GM18517 (cell line): Measurements from ENCODE around the gene TANK.

Experiments used
- ATAC-seq: cut with Tn5 transposase; IDR thresholded peaks from one replicate; pipeline ENCODE4 v1.9.1; 2021; ENCODE audit warnings: mild to moderate bottlenecking, moderate library complexity; ENCODE audit not compliant: unreplicated experiment

Gene TANK

DNA sequence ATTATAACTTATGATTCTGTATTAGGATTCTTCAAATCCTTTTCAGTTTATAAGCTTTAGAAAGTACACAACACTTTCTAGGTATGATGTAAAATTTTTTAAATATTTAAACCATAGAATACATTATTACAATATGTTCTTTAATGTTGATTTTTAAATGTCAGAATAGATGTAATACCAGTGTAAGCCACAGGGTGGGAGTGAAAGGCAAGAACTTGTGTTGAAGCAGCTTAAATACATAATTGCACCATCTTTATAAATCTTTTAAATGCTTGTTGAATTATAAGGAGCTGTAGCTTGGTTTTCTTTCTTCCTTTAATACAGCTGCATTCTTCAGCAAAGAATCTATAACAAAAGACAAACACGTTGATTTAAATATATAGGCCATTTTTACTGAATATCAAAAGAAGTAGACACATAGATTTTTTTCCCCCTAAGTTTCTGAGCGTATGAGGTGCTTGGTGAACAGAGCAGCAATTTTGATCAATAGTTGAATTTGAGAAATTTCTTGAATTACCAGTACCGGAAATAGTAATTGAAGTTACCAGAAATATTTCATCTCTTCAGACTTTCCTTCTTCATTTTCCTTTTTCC lies 63.0 kb downstream of the TANK start:
- ATAC-seq, result peak; percentile 79

DNA sequence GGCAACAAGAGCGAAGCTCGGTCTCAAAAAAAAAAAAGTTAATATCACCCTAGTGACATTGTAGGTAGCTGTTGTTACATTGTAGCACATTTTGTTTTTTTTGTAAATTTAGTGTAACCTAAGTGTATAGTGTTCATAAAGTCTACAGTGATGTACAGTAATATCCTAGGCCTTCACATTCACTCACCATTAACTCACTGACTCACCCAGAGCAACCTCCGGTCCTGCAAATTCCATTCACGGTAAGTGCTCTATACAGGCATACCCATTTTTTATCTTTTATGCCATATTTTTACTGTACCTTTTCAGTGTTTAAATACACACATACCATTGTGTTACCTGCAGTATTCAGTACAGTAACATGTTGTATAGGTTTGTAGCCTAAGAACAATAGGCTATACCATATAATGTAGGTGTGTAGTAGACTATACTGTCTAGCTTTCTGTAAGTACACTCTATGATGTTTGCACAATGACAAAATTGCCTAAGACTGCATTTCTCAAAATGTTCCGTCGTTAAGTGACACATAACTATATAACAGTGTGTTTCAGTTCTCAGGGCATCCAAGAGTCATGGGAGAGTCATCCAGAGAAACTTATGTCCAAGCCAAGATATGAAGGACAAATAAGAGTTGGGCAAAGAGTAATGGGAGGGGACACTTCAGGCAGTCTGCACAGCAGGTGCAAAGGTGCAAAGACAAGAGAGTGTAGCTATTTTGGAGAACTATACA lies 68.4 kb downstream of the TANK start:
- no peak for ATAC-seq

DNA sequence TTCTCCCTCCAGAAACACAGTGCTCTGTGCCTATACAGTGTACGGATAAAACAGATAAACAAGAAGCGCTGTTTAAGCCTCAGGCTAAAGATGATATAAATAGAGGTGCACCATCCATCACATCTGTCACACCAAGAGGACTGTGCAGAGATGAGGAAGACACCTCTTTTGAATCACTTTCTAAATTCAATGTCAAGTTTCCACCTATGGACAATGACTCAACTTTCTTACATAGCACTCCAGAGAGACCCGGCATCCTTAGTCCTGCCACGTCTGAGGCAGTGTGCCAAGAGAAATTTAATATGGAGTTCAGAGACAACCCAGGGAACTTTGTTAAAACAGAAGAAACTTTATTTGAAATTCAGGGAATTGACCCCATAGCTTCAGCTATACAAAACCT lies 70.7 kb downstream of the TANK start:
- ATAC-seq, result no peak

DNA sequence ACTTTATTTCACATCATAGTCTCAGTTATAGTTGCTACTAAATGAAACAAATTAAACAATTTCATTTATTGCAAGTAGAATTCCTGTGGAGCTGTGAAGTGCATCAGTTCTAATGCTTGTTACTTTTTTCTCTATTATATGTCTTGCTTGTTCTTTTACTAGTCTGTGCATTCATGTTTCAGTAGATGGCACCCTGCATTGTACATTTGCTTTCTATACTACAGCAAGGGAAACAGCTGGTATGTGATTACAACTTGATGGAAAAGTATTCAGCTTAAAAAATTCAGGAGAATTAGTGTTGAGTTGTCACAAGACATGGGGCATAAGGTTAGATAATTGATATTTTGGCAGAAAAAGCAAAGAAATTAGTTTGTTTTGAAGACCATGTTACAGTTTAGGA lies 72.3 kb downstream of the TANK start:
- no peak for ATAC-seq

DNA sequence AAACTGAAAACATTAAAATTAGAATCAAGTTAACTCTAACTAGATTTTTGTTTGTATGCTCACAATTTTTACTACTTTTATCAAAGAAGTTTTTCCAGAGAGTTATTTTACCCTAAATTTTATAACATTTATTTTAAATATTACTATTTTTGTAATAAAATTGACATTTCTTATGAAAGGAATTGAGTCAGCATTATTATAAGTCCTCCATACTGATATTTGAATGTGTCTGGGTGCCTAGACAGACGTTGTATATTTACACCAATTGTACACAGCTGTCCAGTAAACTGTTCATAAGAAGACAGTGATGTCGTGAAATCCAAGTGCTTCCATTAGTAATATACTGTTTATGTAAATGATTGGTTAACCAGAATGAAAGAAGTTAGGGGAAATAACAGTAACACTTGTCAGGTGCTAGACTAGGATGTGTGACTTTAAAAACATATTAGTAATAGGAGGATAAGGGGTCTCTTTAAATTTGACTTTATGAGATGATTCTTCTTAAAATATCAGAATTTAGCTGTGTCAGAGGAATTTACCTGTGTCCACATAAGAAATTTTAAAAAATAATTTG lies 73.7 kb downstream of the TANK start:
- ATAC-seq, result peak; percentile 43

DNA sequence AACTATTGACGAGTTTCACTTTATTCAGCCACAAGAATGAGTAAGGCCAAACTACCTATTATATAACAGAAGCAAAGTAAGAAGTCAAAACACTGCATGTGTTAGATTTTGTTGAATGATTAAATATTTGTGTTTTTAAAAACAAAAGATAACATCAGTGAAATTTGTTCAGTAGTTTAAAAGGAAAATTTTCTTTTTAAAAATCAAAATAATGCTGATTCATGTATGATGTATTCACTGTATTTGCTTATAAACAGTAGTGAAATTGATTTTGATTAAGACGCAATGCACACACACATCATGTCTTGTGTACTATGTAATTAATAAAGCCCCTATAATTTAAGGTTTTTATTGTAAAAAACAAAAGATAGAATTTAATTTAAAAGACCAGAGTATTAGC lies 74.4 kb downstream of the TANK start:
- ATAC-seq, result no peak

DNA sequence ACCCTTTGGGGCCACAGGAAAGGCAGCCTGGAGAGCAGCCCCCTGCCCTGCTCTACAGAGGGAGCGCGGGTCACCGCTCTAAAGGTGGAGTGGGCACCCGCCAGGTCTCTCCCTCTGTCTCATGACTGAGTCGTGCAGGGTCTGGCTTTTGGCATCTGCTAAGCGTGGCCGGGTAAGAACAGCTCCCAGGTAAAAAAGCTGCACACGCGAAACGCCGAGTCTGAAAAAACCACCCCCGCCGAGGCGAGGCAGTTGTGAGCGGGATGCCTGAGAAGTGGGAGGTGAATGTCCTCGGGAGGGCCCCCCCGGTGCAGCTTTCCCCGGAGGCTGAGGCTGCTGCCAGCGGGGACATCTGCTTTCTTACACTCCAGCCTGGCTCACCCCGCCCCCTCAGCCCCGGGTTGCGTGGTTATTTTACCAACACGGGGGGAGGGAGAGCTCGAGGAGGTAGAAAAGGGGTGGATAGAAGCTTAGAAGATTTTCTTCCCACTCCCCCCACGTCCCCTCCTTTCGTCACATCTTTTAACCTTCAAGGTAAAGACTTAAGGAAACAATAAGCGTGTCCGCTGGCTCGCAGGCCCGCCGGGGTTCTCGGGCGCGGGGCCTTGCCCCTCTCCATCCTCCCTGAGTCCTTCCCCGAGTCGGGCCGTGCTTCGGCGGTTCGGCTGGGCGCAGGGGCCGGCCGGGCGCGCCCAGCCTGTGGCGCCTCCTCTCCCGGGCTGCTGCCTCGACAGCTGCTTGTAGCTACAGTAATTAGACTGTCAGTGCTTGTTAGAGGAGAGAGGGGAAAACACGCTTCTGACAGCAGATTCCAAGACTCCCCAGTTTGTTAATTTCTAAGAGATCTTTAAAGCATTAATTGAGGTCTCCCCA lies 77.4 kb downstream of the TANK start:
- ATAC-seq, result peak; percentile 42

DNA sequence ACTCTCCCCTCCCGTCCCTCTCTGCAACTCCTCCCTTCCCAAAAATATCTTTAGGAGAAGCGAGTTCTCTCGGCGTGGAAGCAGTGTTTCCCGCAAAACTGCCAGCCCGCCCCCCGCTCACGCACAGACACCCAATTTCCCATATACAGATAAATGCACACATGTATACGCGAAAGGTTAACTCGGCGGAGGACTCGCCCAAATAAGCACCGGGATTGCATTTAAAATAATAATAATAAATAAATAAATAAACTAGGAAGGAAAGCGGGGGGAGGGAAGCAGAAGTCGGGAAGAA lies 78.0 kb downstream of the TANK start:
- ATAC-seq, result no peak

DNA sequence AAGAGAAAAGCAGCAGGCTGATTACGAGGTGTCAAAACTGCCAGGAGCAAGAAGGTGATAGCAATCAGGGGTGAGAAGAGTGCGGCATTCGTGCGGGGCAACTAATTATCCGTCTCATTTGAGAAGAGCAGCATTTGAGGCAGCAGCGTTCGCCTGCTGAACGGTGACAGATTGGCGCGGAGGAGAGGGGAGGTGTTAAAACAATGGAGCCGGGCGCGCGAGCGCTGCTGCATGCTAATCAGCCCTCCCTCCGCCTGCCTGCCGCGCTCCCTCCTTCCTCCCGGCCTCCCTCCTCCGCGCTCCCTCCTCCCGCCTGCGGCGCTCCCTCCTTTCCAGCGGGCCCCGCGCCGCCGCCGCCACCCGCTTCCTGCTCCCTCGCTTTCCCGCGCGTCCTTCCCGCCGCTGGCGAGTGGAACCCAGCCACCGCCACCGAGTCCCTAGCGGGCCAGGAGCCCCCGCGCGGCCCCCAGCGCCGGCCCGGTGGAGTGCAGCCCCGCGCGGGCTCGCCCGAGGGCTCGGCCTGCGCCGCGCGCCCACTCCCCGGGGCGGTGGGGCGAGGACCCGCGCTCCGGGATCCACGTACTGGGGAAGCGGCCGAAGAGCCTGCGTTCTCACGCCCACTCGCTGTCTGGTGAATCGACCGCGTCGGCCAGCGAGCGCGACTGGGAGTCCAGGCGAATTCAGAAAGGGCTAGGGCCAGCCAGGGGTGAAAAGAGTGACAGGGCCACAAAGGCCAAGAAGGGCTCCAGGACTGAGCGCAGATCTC lies 78.5 kb downstream of the TANK start:
- ATAC-seq, result peak; percentile 32

DNA sequence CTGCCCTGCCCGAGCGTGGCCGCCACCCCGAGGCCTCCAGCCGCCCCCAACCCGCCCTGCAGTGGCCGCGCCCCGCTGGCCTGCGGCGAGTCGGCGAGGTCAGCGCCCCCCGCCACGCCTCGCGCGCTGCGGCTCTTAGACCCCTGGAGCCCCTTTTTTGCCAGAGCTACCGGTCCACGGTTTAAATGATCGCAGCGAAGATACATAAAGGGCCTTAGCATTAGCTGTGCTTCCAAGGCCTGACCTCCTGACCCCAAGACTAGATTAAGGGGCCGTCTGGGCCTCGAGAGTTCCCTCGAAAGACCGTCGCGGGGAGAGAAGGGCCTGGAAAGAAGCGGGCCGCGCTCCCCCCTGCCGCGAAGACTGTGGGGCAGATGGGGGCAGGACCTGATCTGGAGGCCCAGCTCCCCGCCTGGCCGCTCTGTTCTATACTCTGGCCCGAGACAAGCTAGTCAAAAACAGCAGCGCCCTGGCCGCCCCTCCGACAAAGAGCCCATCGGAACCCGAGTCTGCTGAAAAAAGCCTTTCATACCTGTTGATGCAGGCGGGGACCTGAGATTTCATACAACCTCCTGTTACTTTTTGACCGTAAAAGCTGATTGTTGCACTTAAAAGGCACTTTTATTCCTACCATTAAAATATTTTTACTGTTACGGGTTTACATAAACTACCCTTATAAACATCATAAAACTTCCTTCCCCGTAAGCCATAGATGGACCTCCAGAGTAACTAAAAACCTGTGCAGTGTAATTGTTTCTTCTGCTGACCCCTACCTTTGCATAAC lies 79.3 kb downstream of the TANK start:
- ATAC-seq, result no peak

DNA sequence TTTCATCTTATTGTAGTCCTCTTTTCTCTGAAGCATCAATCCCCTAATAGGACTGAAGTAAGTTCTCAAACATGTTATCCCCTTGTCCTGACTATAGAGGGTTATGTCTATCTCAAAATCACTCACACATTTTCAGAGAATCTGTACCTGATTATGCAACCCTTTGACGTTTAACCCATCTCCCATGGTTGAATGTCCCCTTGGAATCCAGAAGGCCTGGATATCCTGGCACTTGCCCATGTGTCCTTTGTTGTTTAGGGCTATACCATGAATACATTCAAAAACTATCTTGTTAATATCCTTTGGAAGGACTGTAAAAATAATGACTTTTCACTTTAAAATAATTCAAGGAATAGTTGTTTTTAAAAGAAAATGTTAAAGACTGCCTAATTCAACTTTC lies 81.7 kb downstream of the TANK start:
- no peak for ATAC-seq

DNA sequence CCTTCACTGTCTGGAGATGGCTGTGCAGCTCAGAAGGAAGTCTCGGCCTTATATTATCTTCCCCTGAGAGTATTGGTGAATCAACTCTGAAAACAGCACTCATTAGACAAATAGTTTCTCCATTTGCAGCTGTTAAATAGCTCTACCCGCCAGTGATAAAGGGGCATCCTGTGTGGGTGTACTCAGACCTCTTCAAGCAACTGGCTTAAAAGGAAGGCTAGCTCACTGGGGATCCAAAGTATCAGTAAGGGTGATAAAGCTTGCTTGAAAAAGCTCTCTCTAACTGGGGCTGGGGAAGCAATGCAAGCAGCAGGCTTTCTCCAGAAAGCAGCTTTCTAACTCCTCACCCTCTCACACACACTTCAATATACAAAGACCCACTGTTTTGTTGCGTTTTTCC lies 83.1 kb downstream of the TANK start:
- peak; percentile 44 for ATAC-seq

DNA sequence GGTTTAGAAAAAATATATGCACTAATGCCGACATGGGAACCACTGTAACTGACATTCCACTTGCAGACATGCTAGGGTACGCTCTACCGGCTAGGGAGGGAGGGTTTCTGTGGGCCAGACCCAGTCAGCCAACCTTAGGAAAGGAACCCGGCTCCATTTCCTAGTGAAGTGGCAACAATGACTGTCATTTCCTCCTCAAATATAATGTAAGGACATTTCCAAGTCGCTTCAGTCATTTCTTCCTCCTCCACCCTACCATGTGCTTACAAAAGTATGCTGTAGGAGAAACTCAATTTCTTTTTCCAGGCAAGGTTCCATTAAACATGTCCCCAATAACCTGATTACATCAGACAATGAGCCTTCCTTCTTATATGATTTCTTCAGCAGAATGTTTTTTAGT lies 83.7 kb downstream of the TANK start:
- ATAC-seq, result no peak

DNA sequence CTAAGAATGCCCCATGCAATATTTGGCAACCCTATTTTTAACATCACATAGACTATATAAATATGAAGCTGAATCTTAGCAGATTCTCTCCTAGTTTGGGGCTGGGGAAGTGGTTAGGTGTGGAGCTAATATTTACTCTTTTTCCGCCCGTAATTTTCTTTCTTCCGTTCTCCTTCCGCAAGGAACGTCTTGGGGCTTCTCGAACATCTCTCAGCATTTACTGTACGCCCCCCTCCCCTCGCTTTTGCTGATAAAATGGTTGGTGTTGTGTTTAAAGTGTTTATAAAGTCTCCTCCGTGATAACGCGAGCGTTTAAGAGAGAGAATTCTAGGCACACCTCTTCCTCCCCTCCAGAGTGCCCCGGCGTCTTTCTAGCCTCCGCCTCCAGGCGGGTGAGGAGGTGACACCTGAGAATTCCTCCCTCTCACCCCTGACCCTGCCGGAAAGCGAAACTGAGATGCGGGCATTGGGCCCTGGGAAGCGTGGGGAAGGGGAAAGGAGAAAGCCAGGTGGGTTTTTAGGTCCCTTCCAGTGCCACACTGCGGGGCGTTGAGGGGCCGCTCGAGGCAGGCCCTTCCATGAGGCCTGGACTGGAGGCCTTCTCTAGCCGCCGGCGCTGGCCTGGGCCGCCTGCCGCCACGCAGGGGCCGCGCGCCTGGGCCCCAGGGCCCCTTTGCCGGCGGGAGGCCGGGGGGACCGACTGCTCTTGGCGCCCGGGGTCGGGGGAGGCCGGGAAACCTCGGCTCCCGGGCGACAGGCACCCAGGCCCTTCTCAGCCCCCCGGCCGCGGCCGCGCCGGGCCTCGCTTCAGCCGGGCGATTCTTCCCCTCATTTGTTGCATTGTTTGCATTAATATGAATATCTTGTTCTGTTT lies 84.4 kb downstream of the TANK start:
- peak; percentile 78 for ATAC-seq

DNA sequence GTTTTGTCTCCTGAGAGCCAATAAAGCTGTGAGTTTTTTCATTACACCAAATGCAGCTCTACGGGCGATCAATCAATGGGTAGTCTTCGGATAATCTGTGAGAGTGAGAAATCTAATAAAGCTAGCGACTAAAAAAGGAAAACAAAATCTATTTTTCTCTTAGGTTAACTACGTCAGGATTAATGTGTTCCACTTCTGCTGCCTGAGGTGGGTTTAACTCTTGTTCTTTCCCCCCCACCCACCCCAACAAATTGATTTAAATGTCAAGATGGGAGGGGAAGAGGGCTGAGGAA lies 85.0 kb downstream of the TANK start:
- no peak for ATAC-seq

DNA sequence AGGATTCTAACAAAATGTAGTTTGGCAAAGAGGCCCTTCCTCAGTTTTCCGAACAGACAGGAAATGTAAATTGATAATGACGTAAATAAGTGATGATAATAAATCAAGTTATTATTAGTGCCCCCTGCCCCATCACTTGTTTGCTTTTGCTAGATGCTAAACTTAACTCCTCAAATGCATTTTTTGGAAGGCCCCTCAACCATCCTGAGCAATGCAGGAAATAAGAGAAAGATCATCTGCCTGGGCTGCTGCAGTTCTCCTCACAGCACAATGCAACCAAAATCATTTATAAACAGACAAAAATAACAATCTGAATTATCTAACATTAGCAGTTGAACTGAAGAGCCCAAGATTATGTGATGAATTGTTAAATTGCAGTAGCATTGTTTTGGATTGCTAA lies 85.4 kb downstream of the TANK start:
- no peak for ATAC-seq

DNA sequence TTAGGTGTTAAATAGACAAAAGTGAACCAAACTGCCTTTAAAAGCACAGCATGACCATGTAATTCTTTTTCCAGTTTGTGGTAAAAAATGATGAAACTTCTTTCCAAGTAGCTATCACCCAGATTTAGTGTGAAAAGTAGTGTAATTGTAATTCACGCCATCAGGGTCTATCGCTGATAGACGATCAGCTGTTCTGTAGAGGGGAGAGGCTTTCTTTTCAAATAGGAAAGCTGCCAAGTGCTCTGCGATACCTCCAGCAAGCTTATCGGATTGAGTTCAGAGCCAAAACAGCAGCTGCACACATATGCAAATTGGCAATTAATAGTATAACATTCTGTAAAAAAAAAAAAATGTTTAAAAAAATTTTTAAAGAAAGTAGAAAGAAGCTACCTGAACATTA lies 86.1 kb downstream of the TANK start:
- no peak for ATAC-seq

DNA sequence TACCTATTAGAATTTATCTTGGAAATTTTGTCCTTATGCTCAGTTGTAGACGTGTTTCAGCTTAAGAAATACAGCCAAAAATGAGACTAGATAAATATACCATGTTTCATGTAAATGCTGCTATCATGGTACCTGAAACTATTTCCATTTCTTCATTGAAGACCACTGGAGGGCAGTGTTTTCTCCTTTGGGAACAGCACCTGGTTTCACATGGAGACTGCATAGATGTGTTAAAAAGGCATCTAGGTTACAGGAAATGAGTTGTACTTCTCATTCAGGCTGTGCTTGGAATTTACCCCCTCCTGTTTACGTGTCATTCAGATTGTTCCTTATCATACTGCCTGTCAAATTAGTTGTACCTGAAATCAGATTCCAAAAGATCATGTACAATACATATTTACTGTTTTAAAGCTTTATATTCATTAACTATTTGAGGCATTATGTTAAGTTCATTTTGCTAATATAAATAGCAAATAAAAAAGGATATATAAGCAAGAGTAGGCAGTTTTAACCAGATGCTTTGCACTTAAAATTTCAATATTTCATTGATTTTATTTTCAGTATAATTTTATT lies 90.7 kb downstream of the TANK start:
- ATAC-seq, result peak; percentile 63
